ENCODE results near the gene AMOTL1. TPM values are rescaled to one million over a fixed set of nuclear protein-coding genes. Genes with fewer than 3 reads are reported as not detected.

Gene AMOTL1
- total and polyA plus RNA-seq, 2 of the 8 experiments (the other 6 are each of a cell fraction or from before 2014, with no cell fraction given), result 9.0 to 27.6 TPM

GRCh38 chr11:94802501-94802900 is 34.3 kb downstream of the AMOTL1 start:
- peaks cover 2% of the 10 kb centered on the region; the same call in 1 of the 2 replicates for H3K79me1 ChIP-seq (ENCODE audit: low read depth, low read length)
- DNase-seq (ENCODE audit: low read depth in 1 of 2, low spot score in 2 of 2) (no peak), FAIRE-seq (no peak)
- no peak overlapping the region for H4K8ac ChIP-seq (ENCODE audit: extremely low read depth, insufficient read depth, low read length)
- no peak overlapping the region for H3K4me2 ChIP-seq (ENCODE audit: insufficient read depth in 1 of 2, low read depth in 2 of 2, low read length in 2 of 2)
- no peaks in the 10 kb centered on the region for H3K4me1 ChIP-seq (replicated peaks in 1 of 4; ENCODE audit: control insufficient read depth in 3 of 4, insufficient read depth in 4 of 4, low read length in 3 of 4)
- no peak overlapping the region for H2BK15ac ChIP-seq (ENCODE audit: low read length)
- no peak overlapping the region for H3K4ac ChIP-seq (replicated peaks; ENCODE audit: insufficient read length, low read depth, low read length)
- no peak overlapping the region for H2AK5ac ChIP-seq (ENCODE audit: low read depth, low read length)
- 86% methylated on average over 5 of the region's 5 CpGs; no CpG with 5 or more reads in 1 of the 2 experiments for WGBS, 2 experiments (ENCODE audit: extremely low coverage in 1 of 2, insufficient coverage in 1 of 2, insufficient read length in 1 of 2, insufficient replicate concordance in 2 of 2, low coverage in 1 of 2, low lambda C conversion rate in 2 of 2, missing lambda C conversion rate in 1 of 2)
- peaks cover 0 to 3% of the 10 kb centered on the region in 2 experiments; a peak in 2 of 4 replicates for H3K79me2 ChIP-seq (ENCODE audit: control insufficient read depth in 1 of 2, insufficient read depth in 2 of 2, low read length in 2 of 2)
- no peak overlapping the region for H3K18ac ChIP-seq (ENCODE audit: extremely low read depth, low read length)
- H2BK5ac ChIP-seq (ENCODE audit: low read depth, low read length), result no peak overlapping the region
- no peak overlapping the region for H3K27ac ChIP-seq (ENCODE audit: low read depth, low read length)
- H3K56ac ChIP-seq (replicated peaks; ENCODE audit: insufficient read length, low read depth, low read length), result no peak overlapping the region
- POLR2A ChIA-PET (ENCODE audit: partially characterized antibody), result no interaction called here
- no peak overlapping the region for H2BK12ac ChIP-seq (ENCODE audit: low read depth, low read length)
- H2BK20ac ChIP-seq (ENCODE audit: low read length), result no peak overlapping the region
- CTCF ChIA-PET (ENCODE audit: partially characterized antibody), result interaction anchor here (1.3 to 3.0 kb wide), 3 partner anchors 15 to 24 kb away, joined by 4 to 22 read pairs (median 5); no protein-coding TSS in a partner anchor
- no peak overlapping the region for H3K4me3 ChIP-seq (ENCODE audit: extremely low read depth in 1 of 4, insufficient read depth in 2 of 4, low read depth in 3 of 4, low read length in 4 of 4)
- no peak overlapping the region for H3K9ac ChIP-seq (replicated peaks in 1 of 4; ENCODE audit: extremely low read depth in 1 of 4, low read depth in 3 of 4, low read length in 3 of 4)
- no peaks in the 10 kb centered on the region for H3K9me3 ChIP-seq (ENCODE audit: insufficient read depth in 2 of 2, low read depth in 1 of 2, low read length in 1 of 2)
- no peaks in the 10 kb centered on the region for H3K27me3 ChIP-seq (replicated peaks in 1 of 4; ENCODE audit: control insufficient read depth in 3 of 4, extremely low read depth in 1 of 4, insufficient read depth in 3 of 4, low read length in 3 of 4)
- peaks cover 0 to 4% of the 10 kb centered on the region in 2 experiments for H4K20me1 ChIP-seq (replicated peaks in 1 of 2; ENCODE audit: control insufficient read depth in 1 of 2, insufficient read depth in 2 of 2, low read length in 2 of 2)
- TF ChIP-seq GTF2F1 (IDR thresholded peaks at IDR 0.05; ENCODE audit: borderline replicate concordance, low read depth, low read length), result no peak
- no peak for TF ChIP-seq FOSL1 (IDR thresholded peaks at IDR 0.05; ENCODE audit: insufficient read depth, low read depth, low read length)
- TF ChIP-seq, protein P1, sequence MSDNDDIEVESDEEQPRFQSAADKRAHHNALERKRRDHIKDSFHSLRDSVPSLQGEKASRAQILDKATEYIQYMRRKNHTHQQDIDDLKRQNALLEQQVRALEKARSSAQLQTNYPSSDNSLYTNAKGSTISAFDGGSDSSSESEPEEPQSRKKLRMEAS (IDR thresholded peaks at IDR 0.05), result no peak
- no peak for TF ChIP-seq TEAD4 (IDR thresholded peaks at IDR 0.05; ENCODE audit: low read depth, low read length)
- TF ChIP-seq E2F6 (IDR thresholded peaks at IDR 0.05), result no peak
- no peak for TF ChIP-seq CTBP2 (IDR thresholded peaks at IDR 0.05; ENCODE audit: borderline replicate concordance, insufficient read depth, insufficient read length, low read length)
- no peak for TF ChIP-seq CHD1 (IDR thresholded peaks at IDR 0.05; ENCODE audit: low read depth, low read length)
- no peak for TF ChIP-seq EZH2 (IDR thresholded peaks at IDR 0.05; ENCODE audit: low read depth, low read length, severe bottlenecking)
- H4K5ac ChIP-seq (ENCODE audit: insufficient read length, low read depth, low read length), result no peak overlapping the region
- peaks cover 0 to 9% (median 4%) of the 10 kb centered on the region in 4 experiments; a peak in 4 of 8 replicates for H3K36me3 ChIP-seq (ENCODE audit: control insufficient read depth in 2 of 4, insufficient read depth in 4 of 4, low read length in 3 of 4)
- H3K23me2 ChIP-seq (ENCODE audit: low read depth, low read length), result no peaks in the 10 kb centered on the region; the same call in 1 of the 2 replicates
- H3K23ac ChIP-seq (ENCODE audit: insufficient read length), result no peak overlapping the region
- H3K14ac ChIP-seq (ENCODE audit: insufficient read length), result no peak overlapping the region
- no peak overlapping the region for H2BK120ac ChIP-seq (replicated peaks; ENCODE audit: low read depth, low read length)
- H2AFZ ChIP-seq (ENCODE audit: low read length), result no peak overlapping the region
- H4K91ac ChIP-seq (replicated peaks; ENCODE audit: insufficient read length, low read length), result no peak overlapping the region
